ENCODE measurements around the gene TSHZ2.

The TSHZ2 gene

GRCh38 chr20:53423587-53424146 is 451.5 kb downstream of the TSHZ2 start:
- no peak overlapping the region for H3K4me3 ChIP-seq (replicated peaks; ENCODE audit: low read depth, low read length)
- DNase-seq (ENCODE audit: extremely low read depth, insufficient read length) = no peak
- no peaks in the 10 kb centered on the region for H3K27me3 ChIP-seq (replicated peaks; ENCODE audit: control insufficient read depth, insufficient read depth, low read length)
- no peaks in the 10 kb centered on the region for H3K36me3 ChIP-seq (ENCODE audit: control insufficient read depth, insufficient read depth, low read length)
- no peak for TF ChIP-seq CTCF (IDR thresholded peaks at IDR 0.05; ENCODE audit: insufficient read depth, low read length, poor library complexity, severe bottlenecking)

GRCh38 chr20:53425481-53425880 is 453.3 kb downstream of the TSHZ2 start:
- H3K36me3 ChIP-seq (ENCODE audit: control insufficient read depth, insufficient read depth, low read length) = no peaks in the 10 kb centered on the region
- H3K27me3 ChIP-seq (replicated peaks; ENCODE audit: control insufficient read depth, insufficient read depth, low read length) = no peaks in the 10 kb centered on the region
- no peak for TF ChIP-seq CTCF (IDR thresholded peaks at IDR 0.05; ENCODE audit: insufficient read depth, low read length, poor library complexity, severe bottlenecking)
- DNase-seq (ENCODE audit: extremely low read depth, insufficient read length) = no peak
- no peak overlapping the region for H3K4me3 ChIP-seq (replicated peaks; ENCODE audit: low read depth, low read length)

- TF ChIP-seq CTCF (IDR thresholded peaks at IDR 0.05; ENCODE audit: insufficient read depth, low read length, poor library complexity, severe bottlenecking) = no peak
- no peaks in the 10 kb centered on the region for H3K27me3 ChIP-seq (replicated peaks; ENCODE audit: control insufficient read depth, insufficient read depth, low read length)
- DNase-seq (ENCODE audit: extremely low read depth, insufficient read length) = no peak
- H3K4me3 ChIP-seq (replicated peaks; ENCODE audit: low read depth, low read length) = no peak overlapping the region
- no peaks in the 10 kb centered on the region for H3K36me3 ChIP-seq (ENCODE audit: control insufficient read depth, insufficient read depth, low read length)
Observed at GRCh38 chr20:53425941-53426340, 453.8 kb downstream of the TSHZ2 start.

GRCh38 chr20:53426766-53427312 is 454.7 kb downstream of the TSHZ2 start:
- H3K36me3 ChIP-seq (ENCODE audit: control insufficient read depth, insufficient read depth, low read length) = no peaks in the 10 kb centered on the region
- no peak overlapping the region for H3K4me3 ChIP-seq (replicated peaks; ENCODE audit: low read depth, low read length)
- no peak for TF ChIP-seq CTCF (IDR thresholded peaks at IDR 0.05; ENCODE audit: insufficient read depth, low read length, poor library complexity, severe bottlenecking)
- H3K27me3 ChIP-seq (replicated peaks; ENCODE audit: control insufficient read depth, insufficient read depth, low read length) = no peaks in the 10 kb centered on the region
- no peak for DNase-seq (ENCODE audit: extremely low read depth, insufficient read length)

- no peak overlapping the region for H3K4me3 ChIP-seq (replicated peaks; ENCODE audit: low read depth, low read length)
- H3K27me3 ChIP-seq (replicated peaks; ENCODE audit: control insufficient read depth, insufficient read depth, low read length) = no peaks in the 10 kb centered on the region
- no peaks in the 10 kb centered on the region for H3K36me3 ChIP-seq (ENCODE audit: control insufficient read depth, insufficient read depth, low read length)
- DNase-seq (ENCODE audit: extremely low read depth, insufficient read length) = no peak
- TF ChIP-seq CTCF (IDR thresholded peaks at IDR 0.05; ENCODE audit: insufficient read depth, low read length, poor library complexity, severe bottlenecking) = no peak
Observed at GRCh38 chr20:53427951-53428350, 455.8 kb downstream of the TSHZ2 start.

- no peak for DNase-seq (ENCODE audit: extremely low read depth, insufficient read length)
- no peaks in the 10 kb centered on the region for H3K27me3 ChIP-seq (replicated peaks; ENCODE audit: control insufficient read depth, insufficient read depth, low read length)
- no peaks in the 10 kb centered on the region for H3K36me3 ChIP-seq (ENCODE audit: control insufficient read depth, insufficient read depth, low read length)
- no peak for TF ChIP-seq CTCF (IDR thresholded peaks at IDR 0.05; ENCODE audit: insufficient read depth, low read length, poor library complexity, severe bottlenecking)
- no peak overlapping the region for H3K4me3 ChIP-seq (replicated peaks; ENCODE audit: low read depth, low read length)
Observed at GRCh38 chr20:53428588-53428987, 456.4 kb downstream of the TSHZ2 start.
